Non-pigmented ciliary epithelial cell (primary cell): Measurements from ENCODE around the gene DENND2C.

ENCODE experiments used
- DNase-seq: peaks from one replicate; pipeline ENCODE4 v3.0.0-alpha.2; 2010; ENCODE audit warnings: low read depth

Gene DENND2C, protein sequence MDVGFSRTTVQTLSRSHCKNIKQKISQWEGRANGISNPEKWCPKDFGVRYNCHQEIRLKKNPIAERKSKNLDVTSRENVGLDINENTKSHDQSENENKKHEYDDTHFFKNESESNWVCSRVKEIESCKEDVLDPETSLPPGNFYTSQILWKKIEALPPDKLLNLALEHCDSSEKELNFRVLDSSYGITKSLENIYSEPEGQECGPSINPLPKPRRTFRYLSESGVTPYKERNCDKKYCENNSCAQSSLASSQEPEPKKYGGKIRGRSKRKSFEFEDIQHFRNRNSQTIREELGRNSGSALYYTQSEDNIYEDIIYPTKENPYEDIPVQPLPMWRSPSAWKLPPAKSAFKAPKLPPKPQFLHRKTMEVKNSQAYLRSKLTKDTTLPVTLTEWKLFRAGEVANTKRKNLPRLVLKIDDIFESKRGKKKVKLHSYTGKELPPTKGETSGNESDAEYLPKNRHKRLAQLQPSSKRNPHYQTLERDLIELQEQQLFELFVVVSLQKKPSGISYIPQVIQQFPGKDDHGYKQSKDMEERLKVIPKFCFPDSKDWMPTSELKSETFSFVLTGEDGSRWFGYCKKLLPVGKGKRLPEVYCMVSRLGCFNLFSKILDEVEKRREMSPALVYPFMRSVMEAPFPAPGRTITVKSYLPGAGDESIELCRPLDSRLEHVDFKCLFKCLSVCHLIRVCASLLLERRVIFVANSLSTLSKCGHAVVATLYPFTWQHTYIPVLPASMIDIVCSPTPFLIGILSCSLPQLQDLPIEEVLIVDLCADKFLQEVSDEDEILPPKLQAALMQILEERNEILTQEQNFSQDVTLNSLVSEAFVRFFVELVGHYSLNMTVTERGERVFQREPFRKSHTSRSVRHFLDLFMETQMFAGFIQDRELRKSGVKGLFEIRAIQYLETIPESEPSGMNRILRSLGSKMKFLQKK

DNA sequence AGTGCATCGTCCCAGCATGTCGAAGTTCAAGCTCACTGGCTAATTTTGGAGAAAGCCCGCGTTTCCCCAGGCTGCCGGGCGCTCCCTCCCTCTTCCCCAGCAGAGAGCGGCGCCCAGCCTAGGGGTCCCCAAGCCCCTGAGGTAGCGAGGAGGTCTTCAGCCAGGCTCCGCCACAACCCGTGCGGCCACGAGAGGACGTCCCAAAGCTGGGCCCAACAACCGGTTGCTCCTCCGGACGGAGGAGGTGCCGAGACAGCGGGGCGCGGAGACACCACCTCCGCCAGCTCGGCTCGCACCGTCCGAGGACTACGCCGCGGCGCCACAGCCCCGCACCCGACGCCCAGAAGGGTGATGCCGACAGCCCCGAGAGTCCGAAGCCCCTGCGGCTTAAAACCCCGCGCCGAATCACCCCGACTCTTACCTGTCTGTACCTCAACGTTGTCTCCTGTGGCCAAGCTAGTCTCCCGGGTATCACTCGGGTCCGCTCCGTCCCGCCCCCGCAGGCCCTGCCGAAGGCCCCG is at the start of gene DENND2C:
Gene DENND2C (minus strand): TSS at position 488 of the 521 bp plus-strand sequence. CDS start 44,065 bp downstream, outside the sequence.
- no peak for DNase-seq

DNA sequence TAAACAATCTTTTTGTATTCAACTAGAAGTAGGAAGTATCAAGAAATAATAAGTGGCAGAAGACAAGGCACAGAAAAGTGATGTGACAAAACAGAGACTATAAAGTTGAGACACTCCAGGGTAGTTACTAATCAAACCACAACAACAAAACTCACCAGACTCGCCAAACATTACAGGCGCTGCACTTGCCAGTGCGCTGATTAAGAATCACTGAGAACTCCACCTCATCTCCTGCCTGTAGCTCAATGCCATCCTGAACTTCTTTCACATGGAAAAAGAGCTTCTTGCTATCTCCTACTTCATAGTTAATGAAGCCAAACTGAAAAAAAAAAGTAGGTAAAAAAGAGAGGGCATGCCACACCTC is 49.6 kb upstream of the DENND2C start:
- no peak for DNase-seq

DNA sequence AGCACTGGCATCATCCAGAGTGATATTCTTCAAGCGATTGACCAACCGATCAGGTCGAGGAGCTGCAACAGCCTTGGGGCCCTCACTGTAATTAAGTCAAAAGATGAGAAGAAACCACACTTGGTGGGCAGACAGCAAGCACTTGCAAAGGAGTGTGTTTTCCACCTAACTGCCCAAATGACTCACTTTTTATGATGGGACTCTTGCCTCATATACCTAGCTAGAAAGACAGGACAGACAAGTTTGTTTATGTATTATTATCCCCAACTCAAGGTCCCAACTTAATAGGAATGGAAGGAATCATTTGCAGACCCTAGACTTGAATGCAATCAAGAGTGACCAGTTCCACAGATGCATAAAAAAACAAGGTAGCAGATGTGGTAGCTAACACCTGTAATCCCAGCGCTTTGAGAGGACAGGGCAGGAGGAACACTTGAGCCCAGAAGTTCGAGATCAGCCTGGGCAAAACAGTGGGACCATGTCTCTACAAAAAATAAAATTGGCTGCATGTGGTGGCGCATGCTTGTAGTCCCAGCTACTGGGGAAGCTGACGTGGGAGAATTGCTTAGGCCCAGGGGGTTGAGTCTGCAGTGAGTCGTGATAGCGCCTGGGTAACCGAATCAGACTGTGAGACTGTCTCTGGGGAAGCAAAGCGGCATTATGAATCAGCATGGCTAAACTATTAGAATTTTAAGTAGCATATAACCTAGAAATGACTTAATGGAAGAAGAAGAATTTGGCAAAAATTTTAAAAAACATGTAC is 49.0 kb upstream of the DENND2C start:
- no peak for DNase-seq

DNA sequence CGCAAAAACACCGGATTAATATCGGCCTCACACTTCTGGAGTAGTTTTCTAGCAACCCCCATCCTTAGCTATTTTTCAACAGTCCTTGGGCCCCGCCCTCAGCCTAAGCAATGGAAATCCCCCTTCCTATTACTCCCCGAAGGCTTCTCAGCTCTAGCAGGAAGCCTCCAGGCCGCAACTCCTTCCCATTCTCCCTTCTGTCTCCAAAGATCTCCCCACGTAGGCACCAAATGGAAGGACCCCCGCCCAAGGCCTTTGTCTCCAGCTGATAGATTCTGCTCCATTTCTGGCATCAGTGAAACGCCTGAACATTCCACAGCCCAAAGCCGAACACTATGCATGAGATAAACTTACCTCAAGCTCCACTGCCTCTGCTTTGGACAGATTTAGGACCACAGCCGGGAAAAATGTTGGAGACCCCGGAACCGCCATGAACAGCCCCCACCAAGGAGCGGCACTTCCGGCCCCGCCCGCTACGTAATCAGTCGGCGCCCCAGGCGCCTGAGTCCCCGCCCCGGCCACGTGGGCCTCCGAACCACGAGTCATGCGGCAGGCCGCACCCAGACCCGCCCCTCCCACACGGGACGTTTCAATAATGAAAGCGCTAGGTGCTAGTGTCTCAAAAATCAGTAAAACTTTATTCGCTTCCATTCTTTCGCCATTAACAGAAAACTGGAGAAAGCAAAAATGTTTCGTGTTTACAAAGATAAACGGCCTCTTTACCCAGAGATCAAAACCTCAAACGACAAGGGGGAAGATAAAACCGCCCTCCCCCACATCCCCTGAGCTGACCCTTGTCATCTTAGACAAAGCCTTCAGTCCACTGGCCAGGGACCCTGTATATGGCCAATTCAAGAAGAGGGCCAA is 46.7 kb upstream of the DENND2C start, which contains the start of gene NRAS:
Gene NRAS (minus strand): TSS at position 468 of the 867 bp plus-strand sequence. CDS start 611 bp downstream, outside the sequence.
- peak; percentile 55 for DNase-seq

DNA sequence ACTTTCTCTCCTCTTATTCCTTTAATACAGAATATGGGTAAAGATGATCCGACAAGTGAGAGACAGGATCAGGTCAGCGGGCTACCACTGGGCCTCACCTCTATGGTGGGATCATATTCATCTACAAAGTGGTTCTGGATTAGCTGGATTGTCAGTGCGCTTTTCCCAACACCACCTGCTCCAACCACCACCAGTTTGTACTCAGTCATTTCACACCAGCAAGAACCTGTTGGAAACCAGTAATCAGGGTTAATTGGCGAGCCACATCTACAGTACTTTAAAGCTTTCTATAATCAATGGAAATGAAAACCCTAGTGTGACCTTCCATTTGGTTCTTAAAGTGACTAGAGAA is 46.1 kb upstream of the DENND2C start:
- DNase-seq: no peak

DNA sequence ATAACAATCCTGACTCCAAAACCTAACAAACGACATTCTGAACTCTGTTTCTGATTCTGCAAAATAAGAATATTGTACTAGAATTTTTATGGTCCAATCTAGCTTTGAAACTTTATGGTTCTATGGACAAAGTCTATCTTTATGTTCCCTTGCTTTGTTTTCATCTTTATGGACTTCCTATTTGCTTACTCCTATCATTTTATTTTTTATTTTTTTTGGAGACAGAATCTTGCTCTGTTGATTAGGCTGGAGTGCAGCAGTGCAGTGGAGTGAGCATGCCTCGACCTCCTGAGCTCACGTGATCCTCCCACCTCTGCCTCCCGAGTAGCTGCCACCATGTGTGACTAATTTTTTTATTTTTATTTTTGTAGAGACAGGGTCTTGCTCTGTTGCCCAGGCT is 43.1 kb upstream of the DENND2C start:
- no peak for DNase-seq

DNA sequence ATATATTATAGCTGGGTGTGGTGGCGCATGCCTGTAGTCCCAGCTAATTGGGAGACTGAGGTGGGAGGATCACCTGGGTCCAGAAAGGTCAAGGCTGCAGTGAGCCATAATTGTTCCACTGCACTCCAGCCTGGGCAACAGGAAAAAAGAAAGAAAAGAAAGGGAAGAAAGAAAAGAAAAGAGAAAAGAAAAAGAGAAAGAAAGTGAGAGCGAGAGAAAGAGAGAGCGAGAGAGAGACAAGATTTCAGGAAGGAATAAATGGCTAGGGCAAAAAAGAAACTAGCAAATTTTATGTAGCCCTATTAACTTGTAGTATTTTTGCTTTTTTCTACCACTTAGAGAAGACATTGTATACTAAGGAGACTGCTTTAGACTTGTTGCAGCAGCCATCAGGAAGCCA is 40.5 kb upstream of the DENND2C start:
- no peak for DNase-seq

DNA sequence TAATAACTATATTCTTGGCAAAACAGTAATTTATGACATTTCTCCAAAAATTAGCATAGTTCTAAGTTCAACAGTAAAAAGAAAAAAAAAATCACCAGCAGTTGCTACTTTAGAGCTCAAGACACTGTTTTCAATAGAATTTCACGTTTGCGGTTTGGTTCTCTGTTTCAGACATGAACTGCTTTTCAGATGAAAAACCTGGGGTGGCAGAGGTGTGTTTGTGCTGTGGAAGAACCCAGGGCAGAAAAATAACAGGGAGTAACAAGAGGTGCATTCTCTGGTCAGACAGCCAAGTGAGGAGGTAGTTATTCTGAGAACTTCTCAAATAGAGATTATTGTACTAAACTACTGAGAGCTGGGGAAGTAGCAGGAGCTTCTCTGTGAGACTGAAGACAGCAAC is 37.8 kb upstream of the DENND2C start:
- DNase-seq: no peak

DNA sequence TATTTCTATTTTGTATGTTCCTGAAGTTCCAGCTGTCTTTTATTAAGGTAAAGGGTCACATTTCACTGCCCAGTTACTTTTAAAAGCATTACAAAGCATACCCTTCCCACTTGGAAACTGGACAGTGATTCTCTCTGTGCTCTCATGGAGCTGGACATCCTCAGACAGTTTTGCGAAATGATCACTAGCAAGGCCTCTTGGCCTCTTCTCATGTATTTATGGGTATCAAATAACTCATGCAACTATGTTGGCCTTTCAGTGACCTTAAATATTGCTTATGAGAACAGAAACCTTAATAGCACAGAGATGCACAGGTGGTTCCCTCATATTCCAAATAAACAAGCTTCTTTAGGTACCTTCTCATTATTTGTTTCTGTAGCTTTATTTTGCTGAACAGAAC is 33.4 kb upstream of the DENND2C start:
- no peak for DNase-seq

DNA sequence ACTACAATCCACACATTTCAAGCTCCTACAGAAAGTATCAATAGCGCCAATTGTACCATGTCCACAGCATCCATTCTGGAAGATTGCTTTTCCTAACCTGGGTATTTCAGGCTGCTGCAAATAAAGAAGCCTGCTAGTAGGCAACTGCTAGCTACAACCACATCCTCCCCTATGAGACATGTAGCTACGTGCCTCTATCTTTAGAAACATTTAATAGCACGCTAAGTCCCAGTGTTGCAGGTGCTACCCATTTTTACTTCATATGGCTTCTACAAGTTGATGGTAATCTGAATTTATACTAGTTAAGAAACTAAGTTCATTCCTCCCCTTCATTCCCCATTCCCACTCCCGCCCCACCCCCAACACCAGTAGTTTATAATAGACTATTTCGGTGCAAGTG is 32.9 kb upstream of the DENND2C start:
- no peak for DNase-seq

DNA sequence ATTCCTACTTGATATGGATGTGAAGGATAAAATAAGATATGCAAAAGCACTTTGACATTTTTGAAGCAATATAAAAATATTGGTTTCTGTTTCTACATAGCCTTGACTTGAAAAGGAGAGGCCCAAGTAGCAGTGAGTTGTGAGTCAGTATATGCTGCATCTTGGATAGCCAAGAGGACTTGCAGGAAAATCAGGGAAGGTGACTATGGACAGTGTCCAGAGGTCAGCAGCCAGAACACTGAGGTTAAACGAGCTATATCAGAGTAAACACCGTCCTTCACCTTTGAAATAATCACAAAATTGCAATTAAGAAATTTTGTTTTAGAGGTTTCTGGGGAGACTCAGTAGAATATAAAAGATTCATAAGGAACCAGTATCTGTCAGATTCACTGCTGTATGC is 32.1 kb upstream of the DENND2C start:
- DNase-seq: no peak

DNA sequence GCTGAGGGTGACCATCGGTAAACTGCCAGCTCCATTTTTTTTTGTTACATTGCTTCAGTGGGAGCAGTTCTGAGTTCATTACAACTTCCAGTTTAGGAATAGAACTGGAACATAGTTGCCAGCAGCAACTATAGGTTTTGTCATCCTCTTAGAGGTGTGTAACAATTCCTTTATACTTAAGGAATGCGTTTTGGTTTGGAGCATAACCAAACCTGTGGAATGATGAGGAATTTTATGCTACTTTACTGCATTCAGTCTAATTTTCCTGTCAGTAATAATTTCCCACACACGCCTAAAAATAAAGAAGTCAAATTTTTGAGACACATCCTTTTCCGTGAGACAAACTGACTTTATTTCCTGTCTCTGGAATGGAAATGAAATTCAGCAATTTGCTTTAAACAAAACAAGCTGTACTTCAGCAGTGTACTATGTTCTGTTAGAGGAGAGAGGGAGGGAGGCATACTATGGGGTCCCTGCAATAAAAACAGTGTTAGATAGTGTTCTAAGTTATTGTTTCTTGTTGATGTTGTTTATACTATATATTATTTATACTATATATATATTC is 30.3 kb upstream of the DENND2C start:
- DNase-seq: no peak

DNA sequence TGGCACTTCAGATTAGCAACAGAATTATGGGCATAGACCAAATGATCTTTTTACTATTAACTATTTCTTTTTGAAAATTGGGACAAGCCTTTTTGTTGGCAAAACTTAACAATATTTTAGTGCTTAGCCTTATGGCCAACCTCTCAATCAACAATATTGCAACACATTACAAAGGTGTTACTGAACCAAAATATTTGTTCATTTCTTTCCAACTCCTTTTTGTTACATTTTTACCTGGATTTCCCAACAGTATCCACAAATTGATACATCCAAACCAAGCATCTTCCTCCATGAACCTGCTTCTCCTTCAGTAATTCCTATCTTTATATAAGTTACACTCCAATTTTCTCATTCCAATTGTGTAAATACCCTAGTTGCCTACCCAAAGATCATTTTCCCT is 27.0 kb upstream of the DENND2C start:
- DNase-seq: no peak

DNA sequence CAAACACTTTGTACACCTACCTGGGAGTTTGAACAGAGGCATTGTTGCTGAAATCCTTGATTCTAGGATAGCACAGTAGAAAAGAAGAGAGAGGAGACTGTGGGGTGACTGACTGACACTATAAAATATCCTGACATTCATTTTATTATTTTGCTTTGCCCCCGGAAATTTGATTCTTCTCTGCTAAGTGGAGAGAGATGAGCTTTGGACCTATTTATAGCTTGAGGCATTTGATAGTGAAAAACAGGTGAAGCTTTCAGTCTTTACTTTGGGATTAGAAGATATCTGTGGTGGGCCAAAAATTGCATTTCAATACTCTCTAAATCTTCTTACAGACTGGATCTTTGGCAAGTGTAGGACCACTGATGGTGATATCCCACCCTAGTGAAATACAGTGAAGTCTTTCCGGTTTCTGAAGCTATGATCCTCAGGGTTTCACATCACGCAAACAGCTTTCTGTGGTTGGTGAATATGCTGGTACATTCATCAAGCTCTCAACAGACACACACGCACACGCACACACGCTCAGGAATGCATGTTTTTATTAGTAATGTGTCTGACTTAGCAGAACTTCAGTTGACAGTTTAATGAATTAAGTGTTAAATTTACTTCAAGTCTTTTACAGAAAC is 25.7 kb upstream of the DENND2C start, which contains the start of gene AMPD1:
Gene AMPD1 (minus strand): TSS at position 117 of the 629 bp plus-strand sequence. CDS start 75 bp downstream, at position 42.
- DNase-seq: no peak

DNA sequence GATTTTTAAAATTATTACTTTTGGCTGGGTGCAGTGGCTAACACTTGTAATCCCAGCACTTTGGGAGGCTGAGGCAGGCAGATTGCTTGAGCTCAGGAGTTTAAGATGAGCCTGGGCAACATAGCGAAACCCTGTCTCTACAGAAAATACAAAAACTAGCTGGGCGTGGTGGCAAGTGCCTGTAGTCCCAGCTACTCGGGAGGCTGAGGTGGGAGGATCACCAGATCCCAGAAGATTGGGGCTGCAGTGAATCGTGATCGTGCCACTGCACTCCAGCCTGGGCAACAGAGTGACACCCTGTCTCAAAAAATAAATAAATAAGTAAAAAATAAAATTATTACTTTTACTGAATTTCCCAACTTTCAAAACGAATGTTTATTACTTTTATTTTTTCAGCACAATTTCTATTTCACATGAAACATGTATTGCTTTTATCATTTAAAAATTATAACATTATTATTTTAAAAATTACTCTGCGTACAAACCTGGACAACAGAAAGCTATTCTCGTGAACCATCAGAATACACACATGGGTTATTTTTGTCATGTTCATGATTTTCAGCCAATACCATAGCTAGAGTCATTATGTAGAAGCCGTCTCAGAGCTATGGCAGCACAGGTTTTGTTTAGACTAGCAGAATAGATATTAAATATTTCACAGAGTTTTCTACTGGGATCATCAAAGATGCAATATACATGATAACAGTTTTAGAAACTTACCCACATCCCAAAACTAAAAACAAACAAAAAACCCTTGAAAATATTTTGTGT is 24.9 kb upstream of the DENND2C start:
- no peak for DNase-seq

DNA sequence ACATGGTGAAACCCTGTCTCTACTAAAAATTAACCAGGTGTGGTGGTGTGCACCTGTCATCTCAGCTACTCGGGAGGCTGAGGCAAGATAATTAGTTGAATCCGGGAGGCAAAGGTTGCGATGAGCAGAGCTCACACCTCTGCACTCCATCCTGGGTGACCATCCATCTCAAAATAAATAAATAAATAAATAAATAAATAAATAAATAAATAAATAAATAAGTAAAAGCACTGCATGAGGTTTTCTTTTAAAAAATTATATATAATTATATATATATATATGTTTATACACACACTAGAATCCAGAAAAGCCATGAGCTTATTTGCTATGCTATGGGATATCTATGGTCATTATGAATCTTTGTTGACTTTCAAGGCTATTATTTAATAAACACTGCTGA is 23.1 kb upstream of the DENND2C start:
- DNase-seq: no peak

DNA sequence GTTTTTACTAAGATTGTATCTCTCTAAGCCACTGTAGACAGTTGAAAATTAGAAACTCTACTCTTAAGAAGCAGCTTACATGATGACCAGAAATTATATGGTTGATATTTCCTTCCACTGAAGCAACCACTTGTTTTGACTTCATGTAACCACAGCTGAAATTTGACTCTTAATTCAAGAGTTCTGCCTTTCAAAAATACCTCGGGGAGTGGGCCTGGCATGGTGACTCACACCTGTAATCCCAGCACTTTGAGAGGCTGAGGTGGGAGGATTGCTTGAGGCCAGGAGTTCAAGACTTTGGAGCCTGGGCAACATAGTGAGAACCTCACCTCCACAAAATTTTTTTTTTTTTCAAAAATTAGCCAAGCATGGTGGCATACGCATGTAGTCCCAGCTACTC is 21.2 kb upstream of the DENND2C start:
- DNase-seq: no peak

DNA sequence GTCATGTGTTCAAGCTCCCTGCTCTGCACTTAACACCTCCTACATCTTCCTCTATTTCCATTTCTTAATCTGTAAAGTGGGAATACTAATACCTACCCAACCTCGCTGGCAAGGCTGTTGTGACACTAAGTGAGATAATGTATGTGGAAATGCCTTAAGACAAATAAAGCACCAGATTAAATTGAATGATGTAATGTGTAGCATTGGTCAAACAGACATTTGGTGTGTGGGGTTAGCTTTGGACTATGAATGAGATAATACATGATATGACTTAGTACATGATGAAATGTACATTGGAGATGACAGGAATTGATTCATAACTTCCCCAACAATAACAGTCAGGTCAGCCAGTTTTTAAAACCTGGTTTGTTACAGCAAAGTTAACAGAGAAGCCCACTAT is 20.3 kb upstream of the DENND2C start:
- DNase-seq: no peak

DNA sequence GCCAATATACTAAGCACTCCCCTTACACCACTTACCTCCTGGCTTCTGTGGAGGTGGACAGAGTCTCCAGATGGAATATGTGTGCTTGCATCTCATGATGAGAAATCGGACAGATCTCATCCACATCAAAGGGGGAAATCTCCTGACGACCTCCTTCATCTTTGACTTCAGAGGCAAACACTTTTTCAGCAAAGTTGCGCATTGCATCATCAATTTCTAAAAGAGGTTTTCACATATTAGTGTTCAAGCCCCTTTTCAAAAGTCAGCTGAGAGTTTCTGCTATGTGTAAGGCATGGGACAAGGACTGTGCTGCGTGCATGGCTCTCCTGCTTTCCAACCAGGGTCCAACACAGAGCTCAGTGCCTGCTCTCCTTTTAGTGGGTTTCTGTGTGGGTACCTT is 18.7 kb upstream of the DENND2C start:
- DNase-seq: no peak
